Lower lobe of right lung (tissue), 2 donors: ENCODE data around the gene DNAH1. TPM values are rescaled to one million over a fixed set of nuclear protein-coding genes. Genes with fewer than 3 reads are reported as not detected.
A peak's percentile ranks its signal among the peaks of the same experiment; 100 is the strongest.
"Not testable (repeated sequence)": the region's sequence is repeated elsewhere in the genome, so short reads cannot be mapped to it uniquely, and the experiment has no call there.

Experiments
- ATAC-seq, 2 donors: fragments of 200-7000 bp; cut with Tn5 transposase; one replicate each; pipeline ENCODE4 v1.9.1; 2020 to 2022; ENCODE audit warnings: mild to moderate bottlenecking in 2 of 2, moderate library complexity in 2 of 2
- DNase-seq: peaks from one replicate; pipeline ENCODE4 v3.0.0-alpha.2; 2020
- H3K27ac ChIP-seq: fragments of 200-600 bp; one replicate; pipeline ENCODE4 v1.8.0; 2022
- H3K27me3 ChIP-seq: fragments of 200-600 bp; one replicate; pipeline ENCODE4 v1.8.0; 2022; ENCODE audit warnings: low read depth
- H3K36me3 ChIP-seq: fragments of 200-600 bp; one replicate; pipeline ENCODE4 v1.8.0; 2022; ENCODE audit warnings: mild to moderate bottlenecking
- H3K4me1 ChIP-seq: fragments of 200-600 bp; one replicate; pipeline ENCODE4 v1.8.0; 2022
- H3K4me3 ChIP-seq: fragments of 200-600 bp; one replicate; pipeline ENCODE4 v1.8.0; 2022; ENCODE audit warnings: mild to moderate bottlenecking
- H3K9me3 ChIP-seq: fragments of 200-600 bp; one replicate; pipeline ENCODE4 v1.8.0; 2022
- CTCF ChIP-seq: fragments of 200-600 bp; IDR thresholded peaks from one replicate; pipeline ENCODE4 v1.8.0; 2022; ENCODE audit warnings: antibody characterized with exemption, mild to moderate bottlenecking
- intact Hi-C: fragments of 100-400 bp; cut with DNase I; formaldehyde crosslinking; loops from one replicate; pipeline ENCODE4 v1.11.0; 2022
- total RNA-seq: library from RNA; stranded (reverse); fragmentation: NEBNext Ultra II Directional; extraction: Animal tissue kit (Norgen Biotek cat#: 25700); gene quantifications from one replicate; pipeline ENCODE4 v1.2.1, GENCODE V29; 2021
- donor health status: DM: no; HTN: yes; CAD: no; lungs with severe emphysema.

Gene DNAH1
- total RNA-seq, 1 donor from 2014 or later, result 16.4 TPM

DNA sequence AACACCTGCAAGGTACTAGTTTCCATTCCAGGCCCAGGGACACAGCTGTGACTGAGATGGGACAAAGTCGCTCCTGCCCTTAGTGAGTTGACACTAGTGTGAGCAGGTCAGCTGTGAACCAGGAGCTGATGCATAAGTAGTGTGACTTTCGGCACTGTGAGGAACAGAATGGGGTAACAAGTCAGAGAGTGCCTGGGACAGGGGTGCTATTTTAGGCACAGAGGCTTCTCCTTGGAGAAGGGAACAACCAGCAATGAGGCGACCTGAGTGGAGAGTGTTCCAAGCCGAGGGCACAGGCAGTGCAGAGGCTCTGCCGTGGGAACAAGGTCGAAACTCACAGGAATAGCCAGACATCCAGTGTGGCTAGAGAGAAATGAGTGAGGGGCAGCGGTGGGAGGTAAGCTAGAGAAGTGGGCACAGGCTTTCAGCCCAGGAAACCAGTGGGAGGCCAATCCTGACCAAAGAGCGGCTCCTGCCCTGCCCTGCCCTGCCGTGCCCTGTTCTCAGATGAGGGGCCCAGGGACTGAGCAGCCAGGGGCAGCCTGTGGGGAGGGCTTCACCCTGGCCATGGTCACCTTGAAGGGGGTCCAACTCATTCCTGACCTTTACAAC, 14.2 kb downstream of the DNAH1 start:
- H3K9me3 ChIP-seq, result no peaks in the 10 kb centered on the region
- no peaks in the 10 kb centered on the region for H3K4me1 ChIP-seq
- no peak for TF ChIP-seq CTCF
- H3K36me3 ChIP-seq, result peaks cover 23% of the 10 kb centered on the region
- DNase-seq (no peak), ATAC-seq (no peak)
- intact Hi-C loops, result loop anchor here (10.0 kb wide), 1 partner anchor 95 kb away; the partner anchor contains the start of gene TWF2
- no peaks in the 10 kb centered on the region for H3K27me3 ChIP-seq
- H3K27ac ChIP-seq, result no peak overlapping the region
- H3K4me3 ChIP-seq, result no peak overlapping the region

- no peak for TF ChIP-seq CTCF
- intact Hi-C loops, result loop anchor here (10.0 kb wide), 1 partner anchor 96 kb away; the partner anchor contains the start of gene TWF2
- Histone ChIP-seq H3K27ac (no peak overlapping the region), H3K4me3 (no peak overlapping the region), H3K27me3 (no peaks in the 10 kb centered on the region), H3K4me1 (no peaks in the 10 kb centered on the region), H3K36me3 (peaks cover 24% of the 10 kb centered on the region), H3K9me3 (no peaks in the 10 kb centered on the region)
- ATAC-seq (no peak), DNase-seq (no peak)
Measured at GRCh38 chr3:52331091-52331490, 15.0 kb downstream of the DNAH1 start.

GRCh38 chr3:52331906-52332305, 15.8 kb downstream of the DNAH1 start:
- TF ChIP-seq CTCF, result no peak
- DNase-seq, result no peak

GRCh38 chr3:52333869-52334557, 17.9 kb downstream of the DNAH1 start:
- H3K27me3 ChIP-seq, result no peaks in the 10 kb centered on the region
- no peak for DNase-seq
- H3K36me3 ChIP-seq, result peaks cover 28% of the 10 kb centered on the region
- H3K4me1 ChIP-seq, result no peaks in the 10 kb centered on the region
- no peak overlapping the region for H3K4me3 ChIP-seq
- no peaks in the 10 kb centered on the region for H3K9me3 ChIP-seq
- intact Hi-C loops, result loop anchor here (10.0 kb wide), 1 partner anchor 99 kb away; the partner anchor contains the start of gene TWF2
- ATAC-seq, result no peak
- TF ChIP-seq CTCF, result no peak
- H3K27ac ChIP-seq, result no peak overlapping the region

More at GRCh38 chr3:52331906-52332305, 15.8 kb downstream of the DNAH1 start:
- no peak overlapping the region for H3K4me3 ChIP-seq
- no peaks in the 10 kb centered on the region for H3K4me1 ChIP-seq
- ATAC-seq, result no peak
- H3K36me3 ChIP-seq, result peaks cover 29% of the 10 kb centered on the region
- H3K9me3 ChIP-seq, result no peaks in the 10 kb centered on the region
- intact Hi-C loops, result loop anchor here (10.0 kb wide), 1 partner anchor 97 kb away; the partner anchor contains the start of gene TWF2
- no peaks in the 10 kb centered on the region for H3K27me3 ChIP-seq
- H3K27ac ChIP-seq, result no peak overlapping the region

DNA sequence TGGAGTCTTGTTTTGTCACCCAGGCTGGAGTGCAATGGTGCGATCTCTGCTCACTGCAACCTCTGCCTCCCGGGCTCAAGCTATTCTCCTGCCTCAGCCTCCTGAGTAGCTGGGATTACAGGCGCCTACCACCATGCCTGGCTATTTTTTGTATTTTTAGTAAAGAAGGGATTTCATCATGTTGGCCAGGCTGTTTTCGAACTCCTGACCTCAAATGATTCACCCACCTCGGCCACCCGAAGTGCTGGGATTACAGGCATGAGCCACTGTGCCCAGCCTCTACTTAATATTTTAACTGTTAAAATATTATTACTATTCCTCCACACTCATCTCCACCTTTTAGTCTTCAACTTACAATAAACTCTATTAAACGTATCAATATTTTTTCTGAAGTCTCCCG, 22.0 kb downstream of the DNAH1 start:
- not testable (repeated sequence) for H3K27ac ChIP-seq, H3K4me1 ChIP-seq, H3K4me3 ChIP-seq, H3K9me3 ChIP-seq, H3K27me3 ChIP-seq, DNase-seq, ATAC-seq
- intact Hi-C loops, result loop anchor here (10.0 kb wide), 1 partner anchor 103 kb away; the partner anchor contains the start of gene TWF2
- peaks cover 22% of the 10 kb centered on the region for H3K36me3 ChIP-seq

DNA sequence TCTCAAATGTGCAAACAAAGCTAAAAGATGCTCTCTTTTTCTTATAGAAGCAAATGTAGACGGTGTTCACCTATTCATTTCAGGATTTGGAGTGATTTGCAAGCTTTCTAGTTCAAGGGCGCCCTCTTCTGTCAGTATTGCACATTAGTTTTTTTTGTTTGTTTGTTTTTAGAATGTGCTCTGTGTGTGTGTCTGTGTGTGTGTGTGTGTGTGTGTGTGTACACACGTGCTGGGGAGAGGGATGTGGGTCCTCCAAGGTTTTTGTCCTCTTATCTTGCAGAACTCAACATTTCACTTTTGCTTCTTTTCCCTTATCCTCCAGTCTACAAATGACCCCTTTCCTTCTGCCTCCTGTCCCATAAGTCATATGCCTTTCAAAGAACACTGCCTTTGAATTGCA, 23.5 kb downstream of the DNAH1 start:
- intact Hi-C loops, result loop anchor here (10.0 kb wide), 1 partner anchor 105 kb away; the partner anchor contains the start of gene TWF2
- Histone ChIP-seq H3K4me1 (no peaks in the 10 kb centered on the region), H3K4me3 (no peak overlapping the region), H3K27me3 (no peaks in the 10 kb centered on the region), H3K9me3 (no peaks in the 10 kb centered on the region), H3K36me3 (peaks cover 12% of the 10 kb centered on the region), H3K27ac (no peak overlapping the region)
- TF ChIP-seq CTCF, result peak; percentile 64
- peak; percentile 70 to 80 for ATAC-seq
- DNase-seq, result no peak
